Left lung (tissue), 10 donors: ENCODE results near the gene CETN2. TPM values are rescaled to one million over a fixed set of nuclear protein-coding genes. Genes with fewer than 3 reads are reported as not detected.
"Not testable (repeated sequence)": the region's sequence is repeated elsewhere in the genome, so short reads cannot be mapped to it uniquely, and the experiment has no call there.

Source experiments
- ATAC-seq: fragments of 200-7000 bp; cut with Tn5 transposase; one replicate; pipeline ENCODE4 v1.9.1; 2020; ENCODE audit warnings: moderate library complexity
- DNase-seq, 4 donors: peaks; one replicate each; pipeline ENCODE4 v3.0.0-alpha.2; 2013 to 2020
- H3K27ac ChIP-seq, 2 donors: fragments of 200-600 bp; sonication (generic) in 1 of 2; one replicate each; pipeline versions ENCODE4 v1.5.0 to v1.8.0; 2020 to 2021
- H3K27me3 ChIP-seq, 2 donors: fragments of 200-600 bp; sonication (generic) in 1 of 2; one replicate each; pipeline versions ENCODE4 v1.5.0 to v1.8.0; 2020 to 2021
- H3K36me3 ChIP-seq, 2 donors: fragments of 200-600 bp; sonication (generic) in 1 of 2; one replicate each; pipeline versions ENCODE4 v1.5.0 to v1.8.0; 2020 to 2021
- H3K4me1 ChIP-seq, 2 donors: fragments of 200-600 bp; one replicate each; pipeline ENCODE4 v1.8.0; 2021
- H3K4me3 ChIP-seq, 2 donors: fragments of 200-600 bp; sonication (generic) in 1 of 2; one replicate each; pipeline versions ENCODE4 v1.5.0 to v1.8.0; 2020 to 2021; ENCODE audit warnings: mild to moderate bottlenecking in 1 of 2
- H3K9me3 ChIP-seq, 2 donors: fragments of 200-600 bp; sonication (generic) in 1 of 2; one replicate each; pipeline versions ENCODE4 v1.5.0 to v1.8.0; 2020 to 2021
- CTCF ChIP-seq, 2 donors: fragments of 200-600 bp; sonication (generic) in 1 of 2; IDR thresholded peaks; one replicate each; pipeline versions ENCODE4 v1.5.0 to v1.8.0; 2021; ENCODE audit warnings: antibody characterized with exemption in 2 of 2
- intact Hi-C, 2 donors: fragments of 100-400 bp; cut with DNase I; formaldehyde crosslinking; loops; one replicate each; pipeline versions ENCODE4 v1.11.2 to v1.14.2; 2022
- polyA plus RNA-seq, 6 donors: library from polyadenylated mRNA; unstranded; fragments of 120-200 nt; gene quantifications; one replicate each; pipeline ENCODE4 v1.2.1, GENCODE V29; 2013; ENCODE audit not compliant: insufficient read length in 6 of 6
- total RNA-seq, 2 donors: library from RNA; stranded (reverse); fragmentation: NEBNext Ultra II Directional; extraction: Animal tissue kit (Norgen Biotek cat#: 25700); gene quantifications; one replicate each; pipeline ENCODE4 v1.2.1, GENCODE V29; 2021
- donor health status: DM: no; HTN: yes; CAD: no.
- donor health status: DM: no; HTN: no; CAD: no.

The CETN2 gene
- total and polyA plus RNA-seq, 8 donors: 33.5 to 94.4 (median 79.7) TPM

DNA sequence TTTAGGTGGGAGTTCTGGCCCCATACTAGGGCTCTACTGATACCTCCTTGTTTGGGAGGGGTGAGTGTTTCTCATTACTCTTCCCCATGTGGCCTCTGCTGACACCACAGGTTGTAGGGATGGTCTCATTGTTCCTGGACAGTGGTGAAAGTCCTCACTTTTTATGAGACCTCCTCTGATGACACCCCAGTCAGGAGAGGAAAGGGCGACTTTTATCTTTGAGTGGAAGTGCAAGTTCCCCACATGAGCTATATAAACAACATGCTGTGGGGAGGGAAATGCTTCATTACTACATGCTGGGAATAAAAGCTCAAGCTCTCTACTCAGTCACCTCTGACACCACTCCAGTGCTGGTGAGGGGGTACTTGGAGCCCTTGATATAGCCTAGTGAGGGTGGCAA is 31.6 kb downstream of the CETN2 start:
- ATAC-seq (no peak), DNase-seq (no peak)
- H3K27ac ChIP-seq: no peak overlapping the region
- TF ChIP-seq CTCF (IDR thresholded peaks at IDR 0.05): no peak
- no peaks in the 10 kb centered on the region for H3K27me3 ChIP-seq
- intact Hi-C loops: no loop called here
- H3K9me3 ChIP-seq: no peaks in the 10 kb centered on the region
- H3K4me1 ChIP-seq: no peaks in the 10 kb centered on the region
- no peaks in the 10 kb centered on the region for H3K36me3 ChIP-seq
- no peak overlapping the region for H3K4me3 ChIP-seq

DNA sequence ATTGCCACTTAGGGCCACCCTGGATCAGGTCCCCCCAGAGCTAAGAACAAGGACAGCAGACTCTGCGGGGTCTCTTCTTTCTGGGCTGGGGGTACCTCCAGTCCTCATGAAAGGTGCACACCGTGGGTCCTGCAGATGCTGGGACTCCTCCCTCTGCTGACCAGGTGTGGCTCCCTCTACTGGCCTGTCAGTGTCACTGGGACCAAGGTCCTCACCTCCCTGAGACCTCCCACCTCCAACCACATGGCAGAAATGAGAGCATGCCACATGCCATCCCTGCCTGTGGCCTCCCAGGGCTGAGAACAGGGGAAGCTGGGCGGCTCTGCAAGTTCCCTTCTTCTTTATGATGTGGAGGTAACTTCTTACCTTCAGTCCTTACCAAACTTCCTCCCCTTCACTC is 43.5 kb downstream of the CETN2 start:
- DNase-seq, H3K9me3 ChIP-seq, H3K4me1 ChIP-seq, H3K4me3 ChIP-seq, ATAC-seq, H3K36me3 ChIP-seq, intact Hi-C loops, H3K27ac ChIP-seq, H3K27me3 ChIP-seq: not testable (repeated sequence)

Other genes starting within 250 kb of the CETN2 start
- not detected for gene GABRQ, start 192.9 kb downstream of the CETN2 start, total RNA-seq
- gene GABRQ, start 192.9 kb downstream of the CETN2 start, polyA plus RNA-seq: 1 to 10 TPM in 1 of 6 donors, under 1 TPM in 5; 0.63 to 1.1 (median 0.88) TPM
- not detected for gene MAGEA3, start 132.0 kb downstream of the CETN2 start, total RNA-seq
- not detected for gene MAGEA3, start 132.0 kb downstream of the CETN2 start, polyA plus RNA-seq
- gene CSAG2, start 121.5 kb downstream of the CETN2 start, total RNA-seq: not detected
- gene CSAG2, start 121.5 kb downstream of the CETN2 start, polyA plus RNA-seq: not detected
- not detected for gene MAGEA2B, start 116.1 kb downstream of the CETN2 start, total RNA-seq
- gene MAGEA2B, start 116.1 kb downstream of the CETN2 start, polyA plus RNA-seq: not detected
- not detected for gene CSAG1, start 97.0 kb downstream of the CETN2 start, total RNA-seq
- not detected for gene CSAG1, start 97.0 kb downstream of the CETN2 start, polyA plus RNA-seq
- not detected for gene MAGEA12, start 97.0 kb downstream of the CETN2 start, total RNA-seq
- not detected for gene MAGEA12, start 97.0 kb downstream of the CETN2 start, polyA plus RNA-seq
- gene MAGEA2, start 76.9 kb downstream of the CETN2 start, total RNA-seq: not detected
- not detected for gene MAGEA2, start 76.9 kb downstream of the CETN2 start, polyA plus RNA-seq
- gene CSAG3, start 71.5 kb downstream of the CETN2 start, total RNA-seq: not detected
- gene CSAG3, start 71.5 kb downstream of the CETN2 start, polyA plus RNA-seq: not detected
- gene MAGEA6, start 61.1 kb downstream of the CETN2 start, total RNA-seq: not detected
- not detected for gene MAGEA6, start 61.1 kb downstream of the CETN2 start, polyA plus RNA-seq
- gene NSDHL, start 306 bp upstream of the CETN2 start, total RNA-seq: 10 to 100 TPM; 21.1 to 42.5 TPM
- 10 to 100 TPM; 15.0 to 22.0 (median 17.8) TPM for gene NSDHL, start 306 bp upstream of the CETN2 start, polyA plus RNA-seq
- 10 to 100 TPM; 11.5 to 22.0 TPM for gene ZNF185, start 67.3 kb upstream of the CETN2 start, total RNA-seq
- 10 to 100 TPM; 16.1 to 26.2 (median 20.0) TPM for gene ZNF185, start 67.3 kb upstream of the CETN2 start, polyA plus RNA-seq
- gene PNMA5, start 163.4 kb upstream of the CETN2 start, total RNA-seq: not detected
- gene PNMA5, start 163.4 kb upstream of the CETN2 start, polyA plus RNA-seq: under 1 TPM; 0.07 to 0.17 (median 0.11) TPM
- gene PNMA3, start 225.7 kb upstream of the CETN2 start, total RNA-seq: under 1 TPM; 0.12 to 0.13 TPM
- 1 to 10 TPM; 2.1 to 3.9 (median 2.8) TPM for gene PNMA3, start 225.7 kb upstream of the CETN2 start, polyA plus RNA-seq
- gene PNMA6A, start 241.7 kb upstream of the CETN2 start, total RNA-seq: 1 to 10 TPM; 2.2 to 3.1 TPM
- gene PNMA6A, start 241.7 kb upstream of the CETN2 start, polyA plus RNA-seq: 1 to 10 TPM; 1.7 to 2.8 (median 2.4) TPM